Measurements from ENCODE around the gene REEP1.
"Not testable (repeated sequence)": the region's sequence is repeated elsewhere in the genome, so short reads cannot be mapped to it uniquely, and the experiment has no call there.

Gene REEP1

DNA sequence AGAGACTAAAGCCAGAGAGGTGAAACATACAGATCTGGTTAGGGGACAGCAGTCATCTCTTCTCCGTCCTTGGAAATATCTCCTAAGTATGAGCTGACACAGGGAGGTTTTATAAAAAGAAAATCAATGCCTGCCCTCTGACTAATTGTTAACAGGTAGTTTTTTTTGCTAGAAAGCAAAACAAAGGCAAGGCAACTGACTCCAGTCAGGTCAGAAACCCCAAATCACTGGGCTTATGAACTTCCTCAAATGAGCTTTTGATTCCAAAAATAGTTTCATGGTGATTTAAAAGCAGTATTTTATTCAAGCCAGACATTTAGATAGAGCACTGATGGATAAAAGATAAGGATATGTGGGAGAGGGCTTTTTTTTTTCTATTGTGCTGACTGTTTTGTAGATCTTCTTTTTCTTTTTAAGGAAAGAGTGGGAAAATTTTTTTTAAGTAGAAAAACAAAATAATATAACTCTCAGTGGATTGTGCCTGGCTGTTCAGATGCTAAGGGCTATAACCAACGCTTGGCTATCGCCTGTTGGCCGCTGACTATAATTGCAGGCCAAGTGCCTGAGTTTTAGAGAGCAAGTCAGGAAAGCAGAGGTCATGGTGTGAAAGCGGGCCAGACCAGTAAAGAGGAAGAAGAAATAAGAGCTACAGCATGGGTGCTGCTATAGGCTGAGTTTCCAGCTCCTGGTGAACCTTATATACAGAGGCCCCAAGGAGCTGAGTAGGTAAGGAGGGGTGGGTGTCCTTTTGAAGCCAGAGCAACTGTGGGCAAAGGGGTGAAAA, 93.3 kb downstream of the REEP1 start:
- DNase-seq (ENCODE audit: low spot score): peak; percentile 47

DNA sequence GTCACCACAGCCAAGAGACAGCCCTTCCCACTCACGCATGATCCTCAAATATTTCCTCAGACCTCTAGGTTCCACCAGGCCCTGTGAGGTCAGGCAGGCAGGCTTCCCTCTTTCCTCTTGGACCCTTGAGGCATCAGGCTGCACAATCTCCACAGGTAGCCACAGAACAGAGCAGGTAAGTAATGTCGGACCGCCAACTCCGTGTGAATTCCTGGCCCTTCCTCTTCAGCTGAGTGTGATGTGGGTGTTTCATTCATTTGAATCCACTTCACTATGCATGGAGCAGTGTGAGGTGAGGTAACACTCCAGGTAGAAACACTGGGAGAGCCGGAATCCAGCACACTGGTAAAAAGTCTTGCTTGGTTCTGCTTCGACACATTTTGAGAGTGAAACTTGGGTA, 94.2 kb downstream of the REEP1 start:
- DNase-seq (ENCODE audit: low spot score): no peak

DNA sequence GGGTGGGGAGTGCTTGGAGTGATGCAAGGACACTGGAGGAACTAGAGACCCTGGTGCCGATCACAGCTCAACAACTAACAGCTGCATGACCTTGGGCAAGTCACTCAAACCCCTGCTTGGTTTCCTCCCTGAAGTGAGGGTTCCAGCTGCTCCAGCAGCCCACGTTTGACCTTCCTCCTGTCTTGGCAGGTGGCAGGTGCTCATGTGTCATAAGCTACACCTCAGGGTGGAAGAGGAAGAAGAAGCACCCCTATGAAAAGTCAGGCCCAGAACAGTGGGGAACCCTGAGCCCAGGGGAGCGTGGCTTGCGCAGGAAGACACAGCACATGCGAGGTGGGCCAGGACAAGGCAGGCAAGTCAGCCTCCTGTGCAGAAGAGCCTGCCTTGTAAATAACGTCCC, 95.8 kb downstream of the REEP1 start:
- DNase-seq (ENCODE audit: low spot score): no peak

DNA sequence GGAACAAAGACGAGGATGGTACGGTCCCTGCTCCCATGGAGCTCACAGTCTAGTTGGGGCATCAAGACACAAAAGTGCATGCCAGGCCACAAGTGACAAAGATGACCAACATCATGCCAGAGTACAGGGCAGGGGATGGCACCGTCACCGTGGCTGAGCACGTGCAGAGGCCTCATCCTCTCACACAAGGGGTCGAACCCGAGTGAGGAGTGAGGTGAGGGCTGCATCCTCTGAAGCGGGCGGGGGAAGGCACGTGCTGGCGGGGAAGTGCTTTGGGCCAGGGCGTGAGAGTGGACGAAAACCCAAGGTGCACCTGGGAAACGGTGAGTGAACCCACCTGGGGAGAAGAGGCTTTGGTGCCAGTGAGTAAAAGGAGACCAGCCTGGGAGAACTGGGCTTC, 97.2 kb downstream of the REEP1 start:
- DNase-seq (ENCODE audit: low spot score): no peak

DNA sequence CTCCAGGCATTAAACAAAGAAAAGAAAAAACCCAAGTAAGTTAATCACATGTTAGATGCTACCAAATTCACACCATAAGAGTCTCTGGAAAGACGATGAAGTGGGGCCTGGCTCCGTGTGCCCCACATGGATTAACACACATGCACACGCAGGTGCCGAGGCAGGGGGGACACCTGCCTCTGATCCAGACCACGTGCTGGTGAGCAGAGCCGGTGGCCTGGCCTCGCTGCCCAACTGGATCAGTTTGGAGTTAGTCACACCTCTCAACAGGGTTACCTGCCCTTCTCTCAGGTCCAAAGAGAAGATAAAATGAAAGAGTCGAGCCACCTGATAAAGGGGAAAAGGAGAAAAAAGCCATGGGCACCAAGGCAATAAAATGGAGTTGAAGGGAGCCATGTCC, 97.7 kb downstream of the REEP1 start:
- no peak for DNase-seq (ENCODE audit: low spot score)

DNA sequence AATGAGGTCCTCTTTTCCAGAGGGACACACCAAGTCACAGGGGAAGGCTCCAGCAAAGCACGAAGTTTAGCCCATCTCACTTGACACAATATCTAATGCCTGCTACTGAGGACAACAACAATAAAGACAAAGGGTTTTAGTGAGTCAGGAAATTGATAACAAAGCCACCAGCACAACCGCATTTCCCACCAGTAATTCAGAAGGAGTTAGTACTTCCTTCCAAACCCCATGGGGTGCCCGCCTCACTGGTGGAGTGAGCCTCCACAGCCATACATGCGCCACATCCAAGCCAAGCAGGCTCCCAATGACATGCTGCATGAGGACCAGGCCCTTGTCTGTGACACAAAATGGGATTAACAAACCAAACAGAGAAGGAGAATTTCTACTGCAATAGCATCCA, 98.1 kb downstream of the REEP1 start:
- DNase-seq (ENCODE audit: low spot score): no peak

DNA sequence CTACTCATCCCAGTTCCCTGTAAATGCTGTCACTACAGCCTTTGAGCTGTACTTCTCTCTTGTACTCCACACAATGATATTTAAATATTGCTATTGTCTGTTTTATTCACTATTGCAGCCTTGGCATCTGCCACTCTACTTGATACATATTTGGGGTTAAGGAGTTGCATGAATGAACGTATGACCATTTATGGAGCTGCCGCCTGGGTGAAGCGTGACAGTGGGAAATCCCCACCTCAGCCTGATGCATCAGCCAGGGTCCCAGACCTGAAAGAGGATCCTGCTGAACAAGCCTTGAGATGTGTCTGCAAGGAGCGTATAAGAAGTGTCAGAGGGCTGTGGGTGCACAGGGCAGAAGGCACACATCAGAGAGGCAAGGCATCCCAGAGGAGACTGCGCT, 99.1 kb downstream of the REEP1 start:
- peak; percentile 83 for DNase-seq (ENCODE audit: low spot score)

DNA sequence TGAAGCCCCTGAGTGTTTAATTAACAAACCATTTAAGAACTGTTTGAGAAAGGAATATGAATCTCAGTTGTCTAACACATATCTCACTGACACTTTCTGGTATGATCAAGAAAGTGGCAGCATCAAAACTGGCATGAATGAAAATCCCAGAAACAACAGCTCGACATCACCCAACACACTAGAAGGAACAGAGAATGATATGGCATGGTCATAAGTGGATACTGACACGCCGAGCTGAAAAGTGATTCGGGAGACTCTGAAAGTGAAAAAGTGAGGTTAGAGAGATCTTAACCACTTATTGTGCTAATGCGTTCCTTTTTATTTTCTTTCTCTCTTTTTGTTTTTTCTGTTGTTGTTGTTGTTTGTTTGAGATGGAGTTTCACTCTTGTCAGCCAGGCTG, 100.3 kb downstream of the REEP1 start:
- no peak for DNase-seq (ENCODE audit: low spot score)

DNA sequence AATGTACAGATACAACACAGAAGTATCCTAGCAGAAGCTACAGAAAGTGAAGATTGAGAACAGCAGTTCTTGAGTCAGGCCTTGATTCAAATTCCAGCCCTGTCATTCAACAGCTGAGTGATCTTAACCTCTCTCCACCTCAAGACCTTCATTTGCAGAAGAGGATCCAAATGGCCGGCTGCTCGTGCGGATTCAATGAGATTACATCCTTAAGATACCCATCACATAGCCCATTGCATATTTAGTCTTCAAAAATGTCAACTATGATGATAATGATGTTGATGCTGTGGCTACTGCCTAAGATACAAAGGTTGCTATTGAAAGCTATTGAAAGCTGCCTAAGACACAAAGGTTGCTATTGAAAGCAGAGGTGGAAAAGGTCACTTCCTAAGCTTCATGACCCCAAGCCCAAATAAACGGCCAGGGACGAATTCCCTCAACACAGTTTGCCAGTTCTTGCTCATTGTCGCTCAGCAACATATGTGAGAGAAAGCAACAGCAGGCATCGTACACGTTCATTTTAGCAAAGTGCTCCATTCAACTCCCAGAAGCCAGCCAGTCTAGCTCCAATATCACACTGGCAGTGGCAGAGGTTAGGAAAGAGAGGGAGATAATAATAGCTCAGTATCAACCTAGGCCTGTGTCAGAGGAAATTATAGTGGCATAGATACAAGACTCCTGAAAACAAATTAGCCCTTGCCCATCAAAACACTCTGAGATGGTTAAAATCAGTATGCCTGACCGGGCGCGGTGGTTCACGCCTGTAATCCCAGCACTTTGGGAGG, 102.0 kb downstream of the REEP1 start:
- DNase-seq (ENCODE audit: low spot score): no peak

DNA sequence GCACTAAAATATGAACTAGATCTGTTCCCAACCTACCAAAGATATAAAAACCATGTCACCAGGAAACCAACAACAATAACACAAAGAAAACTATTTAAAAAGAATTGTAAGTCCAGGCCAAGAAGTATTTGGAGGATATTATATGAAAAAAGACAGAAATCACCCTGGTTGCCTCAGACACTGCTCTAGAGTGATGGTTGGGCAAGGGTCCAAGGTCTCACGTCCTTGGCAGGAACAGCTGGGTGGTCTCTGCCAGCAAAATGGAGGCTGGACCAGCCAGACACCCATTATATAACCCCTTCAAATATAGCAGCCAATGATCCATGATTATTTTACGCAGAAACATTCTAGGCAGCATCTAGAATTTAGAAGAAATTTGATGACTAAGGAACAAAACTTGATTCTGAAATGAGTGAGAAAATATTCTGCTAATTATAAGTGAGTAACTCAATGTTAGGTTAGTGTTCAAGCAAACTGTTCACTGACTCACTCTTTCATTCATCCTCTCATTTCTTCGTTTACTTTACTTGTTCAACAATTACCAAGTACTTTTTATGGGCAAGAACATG, 102.8 kb downstream of the REEP1 start:
- no peak for DNase-seq (ENCODE audit: low spot score)

DNA sequence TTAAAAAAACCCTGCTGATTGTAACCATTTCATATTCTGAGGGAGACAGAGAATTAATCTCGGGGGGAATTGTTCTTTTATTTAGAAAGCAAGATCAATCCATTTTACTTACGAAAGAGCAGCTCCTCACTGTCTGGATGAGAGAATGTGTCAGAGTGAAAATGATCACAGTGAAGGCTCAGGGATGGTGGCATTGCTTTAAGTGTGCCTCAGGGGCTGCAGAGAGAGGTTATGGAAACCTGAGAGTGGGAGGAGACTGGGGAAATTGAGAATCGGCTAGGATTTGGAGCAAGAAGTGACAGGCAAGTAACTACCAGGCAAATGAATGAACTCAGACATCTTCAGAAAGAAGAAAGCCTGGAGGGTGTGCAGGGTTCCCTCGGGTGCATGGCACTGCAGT, 104.0 kb downstream of the REEP1 start:
- DNase-seq (ENCODE audit: low spot score): no peak

DNA sequence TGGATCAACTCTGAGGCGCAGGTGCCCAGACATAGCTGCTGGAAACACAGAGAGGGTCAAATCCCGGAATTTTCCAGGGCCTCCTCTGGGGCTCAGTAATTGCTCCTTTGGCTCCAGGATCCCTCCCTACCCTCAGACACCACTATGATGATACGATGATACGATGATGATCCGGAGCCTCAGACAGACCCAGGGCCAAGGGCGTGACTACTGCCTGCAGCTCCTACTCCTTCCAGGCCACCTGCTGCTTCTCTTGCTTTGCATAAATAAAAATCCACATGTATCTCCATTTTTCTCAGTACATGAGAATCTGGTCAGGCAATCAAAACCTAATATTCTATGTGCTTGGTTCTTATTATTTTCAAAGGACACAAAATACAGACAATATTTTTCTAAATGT, 104.5 kb downstream of the REEP1 start:
- DNase-seq (ENCODE audit: low spot score): no peak

DNA sequence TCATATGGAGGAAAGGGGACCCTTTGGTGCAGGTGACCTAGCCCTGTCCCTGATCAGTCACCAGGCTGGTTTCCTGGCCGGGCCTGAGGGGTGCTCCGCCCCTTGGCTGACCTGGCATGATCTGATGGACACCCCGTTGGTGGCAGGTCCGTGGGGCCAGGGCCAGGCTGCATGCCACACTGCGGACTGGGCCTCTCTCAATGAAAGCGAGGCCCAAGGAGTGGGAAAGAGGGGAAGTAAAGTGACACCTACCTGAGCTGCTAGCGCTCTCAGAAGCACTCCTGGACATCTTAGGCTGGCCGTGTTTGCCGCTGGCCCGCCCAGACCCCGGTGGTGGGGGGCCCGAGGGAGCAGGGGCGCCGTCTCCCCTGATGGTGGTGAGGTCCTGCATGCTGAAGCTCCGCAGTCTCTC, 105.0 kb downstream of the REEP1 start:
- no peak for DNase-seq (ENCODE audit: low spot score)

DNA sequence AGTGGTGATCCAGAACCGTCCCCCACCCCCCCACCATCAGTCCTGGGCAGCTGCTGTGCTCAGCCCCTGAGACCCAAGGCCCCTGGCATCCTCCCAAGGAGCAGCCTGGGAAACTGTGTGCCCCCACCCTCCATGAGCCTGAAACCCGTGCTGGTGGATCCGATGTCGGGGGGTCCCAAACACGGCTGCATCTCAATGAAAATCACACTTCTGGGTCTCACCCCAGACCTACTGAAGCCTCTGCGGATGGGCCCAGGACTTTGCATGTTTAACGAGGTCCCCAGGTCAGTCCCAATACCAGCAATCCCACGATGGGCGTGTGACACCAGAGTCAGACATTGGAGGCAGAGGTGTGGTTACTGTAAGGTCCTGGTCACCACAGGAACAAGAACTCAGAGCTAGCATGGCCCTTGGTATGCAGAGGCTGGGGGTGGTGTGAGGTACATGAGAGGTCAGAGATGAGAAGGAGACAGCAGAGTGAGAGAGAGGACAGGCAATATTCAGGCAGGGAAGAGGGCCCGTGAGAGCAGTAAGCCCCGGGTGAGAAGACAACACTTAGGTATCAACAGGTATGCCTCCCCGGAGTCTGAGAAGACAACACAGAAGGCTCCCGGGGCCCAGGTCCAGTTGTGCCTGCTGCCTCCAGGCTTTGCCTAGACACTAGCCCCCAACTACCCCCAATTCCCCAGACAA, 105.6 kb downstream of the REEP1 start:
- DNase-seq (ENCODE audit: low spot score): no peak

DNA sequence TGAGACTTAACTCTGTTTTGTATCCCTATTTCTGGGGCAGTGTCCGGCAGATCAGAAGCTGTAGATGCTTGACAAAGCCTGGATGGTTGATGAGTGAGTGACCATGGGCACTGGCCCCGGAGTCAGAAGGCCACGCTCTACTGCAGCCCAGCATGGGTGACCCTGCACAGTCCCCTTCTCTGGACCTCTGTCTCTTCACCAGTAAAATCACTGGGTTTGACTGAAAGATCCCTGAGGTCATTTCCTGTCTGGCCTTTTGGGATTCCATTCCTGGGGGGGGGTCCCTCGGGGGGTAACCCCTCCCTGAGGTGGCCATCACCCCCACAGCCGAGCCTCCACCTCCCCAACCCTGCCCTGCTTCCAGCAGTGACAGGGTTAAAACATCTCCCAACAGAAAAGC, 106.5 kb downstream of the REEP1 start:
- DNase-seq (ENCODE audit: low spot score): no peak

DNA sequence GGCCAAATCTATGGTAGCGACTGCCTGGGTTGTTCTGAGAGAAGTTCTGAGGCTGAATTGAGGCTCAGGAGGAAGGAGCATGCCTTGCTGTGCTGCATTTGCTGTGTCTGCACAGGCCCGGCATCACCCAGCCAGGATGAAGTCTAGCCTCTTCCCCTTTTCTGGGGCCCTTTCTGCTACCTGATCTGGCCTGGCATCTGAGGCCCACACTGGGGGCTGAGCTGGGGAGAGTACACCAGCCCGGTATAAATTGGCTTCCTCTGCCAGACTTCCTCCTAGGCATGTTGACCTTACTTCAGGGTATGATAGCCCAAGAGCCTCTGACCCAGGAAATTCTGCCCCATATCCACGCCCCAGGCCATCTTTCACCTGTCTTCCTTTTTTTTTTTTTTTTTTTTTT, 108.2 kb downstream of the REEP1 start:
- DNase-seq (ENCODE audit: low spot score): peak; percentile 53

DNA sequence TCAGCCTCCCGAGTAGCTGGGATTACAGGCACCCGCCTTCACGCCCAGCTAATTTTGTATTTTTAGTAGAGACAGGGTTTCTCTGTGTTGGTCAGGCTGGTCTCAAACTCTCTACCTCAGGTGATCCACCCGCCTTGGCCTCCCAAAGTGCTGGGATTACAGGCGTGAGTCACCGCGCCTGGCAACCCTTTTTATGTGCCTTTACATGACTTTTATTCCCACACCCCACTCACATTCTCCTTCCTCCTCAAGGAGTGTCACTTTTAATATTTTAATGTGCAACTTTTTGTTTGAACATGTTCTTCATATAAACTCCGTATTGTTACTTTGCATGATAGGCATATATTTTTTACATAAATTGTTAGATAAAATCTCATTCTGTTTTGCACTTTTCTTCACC, 108.9 kb downstream of the REEP1 start:
- not testable (repeated sequence) for DNase-seq (ENCODE audit: low spot score)

DNA sequence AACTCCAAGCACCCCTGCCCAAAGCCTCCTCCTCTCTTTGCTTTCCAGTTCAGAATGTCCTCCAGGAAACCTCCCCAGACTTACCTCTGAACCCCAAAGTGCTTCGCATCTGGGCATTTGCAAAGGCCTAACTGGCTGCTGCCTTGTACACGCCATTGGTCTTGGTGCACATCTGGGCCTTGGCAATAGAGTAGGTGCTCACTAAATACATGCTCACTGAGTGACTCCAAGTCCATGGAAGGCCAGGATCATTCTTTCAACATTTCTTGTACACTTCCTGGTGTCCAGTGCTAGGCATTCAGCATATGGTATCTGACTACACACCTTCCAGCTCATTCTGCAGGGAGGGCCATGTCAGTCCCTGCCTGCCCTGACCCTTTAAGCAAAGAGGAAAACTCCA, 109.7 kb downstream of the REEP1 start:
- DNase-seq (ENCODE audit: low spot score): no peak

DNA sequence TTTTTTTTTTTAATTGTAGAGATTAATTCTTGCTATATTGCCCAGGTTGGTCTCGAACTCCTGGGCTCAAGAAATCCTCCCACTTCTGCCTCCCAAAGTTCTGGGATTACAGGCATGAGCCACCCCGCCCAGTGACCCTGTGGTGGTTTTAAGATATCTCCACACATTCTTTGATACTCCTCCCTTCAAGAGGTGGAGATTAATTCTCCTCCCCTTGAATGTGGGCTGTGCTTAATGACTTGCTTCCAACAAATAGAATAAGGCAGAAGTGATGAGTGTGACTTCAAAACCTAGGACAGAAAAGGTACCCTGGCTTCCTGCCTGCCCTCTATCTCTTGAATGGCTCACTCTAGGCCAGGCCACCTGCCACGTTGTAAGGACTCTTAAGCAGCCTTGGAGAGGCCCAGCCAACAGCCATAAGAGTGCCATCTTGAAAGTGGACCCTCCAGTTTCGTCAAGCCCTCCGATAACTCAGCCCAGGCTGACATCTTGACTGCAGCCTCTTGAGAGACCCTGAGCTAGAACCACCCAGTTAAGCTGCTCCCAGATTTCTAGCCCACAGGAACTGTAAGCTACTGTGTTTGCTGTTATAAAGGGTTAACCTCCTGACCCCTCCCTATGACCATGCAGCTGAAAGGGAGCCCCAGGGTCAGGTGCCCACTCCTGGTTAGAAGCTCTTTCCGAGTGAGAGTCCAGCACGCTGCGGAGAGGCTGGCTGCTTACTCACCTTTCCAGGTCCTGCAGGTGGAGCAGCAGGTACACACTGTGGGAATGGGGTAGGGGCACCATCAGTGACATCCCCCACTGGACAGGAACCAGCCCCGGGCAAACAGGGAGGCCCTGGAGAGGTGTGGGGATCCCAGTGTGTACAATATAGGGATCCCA, 110.5 kb downstream of the REEP1 start:
- no peak for DNase-seq (ENCODE audit: low spot score)

DNA sequence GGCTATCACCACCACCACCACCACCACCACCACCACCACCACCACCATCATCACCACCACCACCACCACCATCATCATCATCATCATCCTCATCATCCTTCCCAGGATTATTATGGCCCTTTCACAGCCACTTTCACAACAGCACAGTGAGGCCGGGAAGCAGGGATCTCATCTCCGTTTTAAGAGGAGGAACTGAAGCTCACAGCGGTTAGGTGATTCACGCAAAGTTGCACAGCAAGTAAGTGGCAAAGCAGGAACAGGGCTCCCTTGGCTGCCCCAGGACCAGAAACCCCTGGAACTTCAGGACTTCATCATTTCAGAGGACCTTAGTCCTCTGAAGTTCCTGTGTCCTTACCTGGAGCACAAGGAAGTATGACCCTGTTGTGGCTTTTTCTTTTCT, 111.4 kb downstream of the REEP1 start:
- peak; percentile 35 for DNase-seq (ENCODE audit: low spot score)

DNA sequence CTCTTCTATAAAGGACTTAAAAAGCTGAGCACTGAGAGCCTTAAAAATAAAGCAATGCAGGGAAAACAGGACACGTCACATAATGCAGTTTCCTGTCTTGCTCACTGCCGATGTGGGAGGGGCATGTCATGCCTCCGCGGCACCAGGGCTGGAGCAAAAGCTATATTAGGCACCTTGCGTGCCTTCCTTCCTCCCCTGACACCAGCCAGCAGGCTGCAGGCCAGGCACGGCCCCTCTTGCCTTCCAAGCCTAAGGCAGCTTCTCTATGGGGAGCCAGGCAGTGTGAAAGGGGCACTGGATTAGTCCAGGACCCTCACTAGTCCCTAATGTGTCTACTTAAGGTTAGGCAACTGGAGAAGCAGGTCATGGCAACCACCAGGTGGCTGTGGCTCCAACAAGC, 111.8 kb downstream of the REEP1 start:
- DNase-seq (ENCODE audit: low spot score): peak; percentile 74

Data from germinal center (tissue), 1 donor.